Rectal smooth muscle tissue (tissue), 1 donor: ENCODE results near the gene KLK12.

Experiments used
- H3K27ac ChIP-seq: one replicate; pipeline ENCODE4 v1.7.0; 2013; ENCODE audit warnings: low read depth, low read length, inconsistent platforms
- H3K27me3 ChIP-seq: one replicate; pipeline ENCODE4 v1.7.0; 2013; ENCODE audit warnings: low read length; ENCODE audit not compliant: control insufficient read depth, insufficient read depth
- H3K36me3 ChIP-seq: one replicate; pipeline ENCODE4 v1.7.0; 2013; ENCODE audit warnings: low read length; ENCODE audit not compliant: control insufficient read depth, insufficient read depth
- H3K4me1 ChIP-seq: one replicate; pipeline ENCODE4 v1.7.0; 2013; ENCODE audit warnings: low read length; ENCODE audit not compliant: control insufficient read depth, insufficient read depth
- H3K4me3 ChIP-seq: one replicate; pipeline ENCODE4 v1.7.0; 2013; ENCODE audit warnings: low read length
- H3K9ac ChIP-seq: one replicate; pipeline ENCODE4 v1.7.0; 2013; ENCODE audit warnings: low read length

Gene KLK12

GRCh38 chr19:51070334-51071094 lies 35.7 kb upstream of the KLK12 start:
- no peaks in the 10 kb centered on the region for H3K36me3 ChIP-seq
- no peak overlapping the region for H3K27ac ChIP-seq
- H3K27me3 ChIP-seq = peaks cover 7% of the 10 kb centered on the region
- no peaks in the 10 kb centered on the region for H3K4me1 ChIP-seq
- H3K9ac ChIP-seq = no peak overlapping the region
- no peak overlapping the region for H3K4me3 ChIP-seq

- Histone ChIP-seq H3K27ac (no peak overlapping the region), H3K9ac (no peak overlapping the region), H3K27me3 (peaks cover 12% of the 10 kb centered on the region), H3K4me1 (no peaks in the 10 kb centered on the region), H3K36me3 (no peaks in the 10 kb centered on the region), H3K4me3 (no peak overlapping the region)
These were observed 31.8 kb upstream of the KLK12 start for GRCh38 chr19:51066393-51067186.

- H3K9ac ChIP-seq = no peak overlapping the region
- H3K27ac ChIP-seq = no peak overlapping the region
- no peak overlapping the region for H3K4me3 ChIP-seq
- no peaks in the 10 kb centered on the region for H3K4me1 ChIP-seq
- no peaks in the 10 kb centered on the region for H3K36me3 ChIP-seq
- peaks cover 12% of the 10 kb centered on the region for H3K27me3 ChIP-seq
These were observed 30.6 kb upstream of the KLK12 start for GRCh38 chr19:51065221-51065960.

- Histone ChIP-seq H3K4me1 (no peaks in the 10 kb centered on the region), H3K9ac (no peak within 1 kb of the TSS), H3K36me3 (no peaks in the 10 kb centered on the region), H3K4me3 (peak within 1 kb of the TSS; percentile 27), H3K27me3 (peaks cover 12% of the 10 kb centered on the region), H3K27ac (no peak within 1 kb of the TSS)
These were observed 29.9 kb upstream of the KLK12 start, which contains the start of gene KLK13 for GRCh38 chr19:51064534-51065220. Gene KLK13 (minus strand): TSS chr19:51065092. CDS start chr19:51065067, 25 bp downstream.

GRCh38 chr19:51063664-51064063 lies 28.9 kb upstream of the KLK12 start:
- Histone ChIP-seq H3K4me3 (no peak overlapping the region), H3K9ac (no peak overlapping the region), H3K27me3 (peaks cover 12% of the 10 kb centered on the region), H3K4me1 (no peaks in the 10 kb centered on the region), H3K36me3 (no peaks in the 10 kb centered on the region), H3K27ac (no peak overlapping the region)

DNA sequence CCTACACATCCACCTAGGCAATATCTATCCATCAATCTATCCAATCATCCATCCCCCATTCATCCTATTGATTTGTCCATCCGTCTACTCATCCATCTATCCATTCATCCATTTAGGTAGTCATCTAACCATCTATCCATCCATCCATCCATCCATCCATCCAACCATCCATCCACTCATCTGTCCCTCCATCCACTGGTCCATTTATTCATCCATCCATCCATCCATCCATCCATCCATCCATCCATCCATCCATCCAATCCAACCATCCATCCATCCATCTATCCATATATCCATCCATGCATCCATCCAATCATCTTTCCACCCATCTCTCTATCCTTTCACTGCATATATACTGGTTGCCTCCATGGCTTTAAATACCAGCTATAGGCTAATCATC lies 26.2 kb upstream of the KLK12 start:
- H3K4me3 ChIP-seq = no peak overlapping the region
- H3K27me3 ChIP-seq = peaks cover 8% of the 10 kb centered on the region
- no peak overlapping the region for H3K9ac ChIP-seq
- H3K27ac ChIP-seq = no peak overlapping the region
- H3K4me1 ChIP-seq = no peaks in the 10 kb centered on the region
- H3K36me3 ChIP-seq = no peaks in the 10 kb centered on the region

GRCh38 chr19:51060336-51060735 lies 25.5 kb upstream of the KLK12 start:
- H3K27ac ChIP-seq = no peak overlapping the region
- no peaks in the 10 kb centered on the region for H3K4me1 ChIP-seq
- no peak overlapping the region for H3K9ac ChIP-seq
- H3K36me3 ChIP-seq = no peaks in the 10 kb centered on the region
- H3K27me3 ChIP-seq = peaks cover 5% of the 10 kb centered on the region
- no peak overlapping the region for H3K4me3 ChIP-seq

DNA sequence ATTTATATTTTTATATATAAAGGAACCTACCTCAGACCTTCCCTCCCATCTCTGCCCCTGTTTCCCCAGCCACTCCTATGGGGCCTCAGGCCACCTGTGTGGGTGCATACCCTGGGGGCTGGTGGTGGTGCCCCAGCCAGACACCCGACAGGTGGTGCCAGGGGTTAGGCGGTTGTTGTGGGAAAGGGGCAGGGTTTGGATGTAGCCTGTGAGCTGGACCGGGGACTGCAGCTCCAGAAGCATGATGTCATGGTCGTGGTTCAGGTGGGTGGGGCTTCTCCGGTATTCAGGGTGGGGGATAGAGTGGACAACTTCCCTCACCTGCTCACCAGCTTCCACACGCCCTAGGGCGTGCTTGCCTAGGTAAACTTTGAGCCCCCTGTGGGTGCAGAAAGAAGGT lies 24.9 kb upstream of the KLK12 start:
- no peaks in the 10 kb centered on the region for H3K36me3 ChIP-seq
- H3K4me1 ChIP-seq = no peaks in the 10 kb centered on the region
- peaks cover 5% of the 10 kb centered on the region for H3K27me3 ChIP-seq
- no peak overlapping the region for H3K9ac ChIP-seq
- no peak overlapping the region for H3K27ac ChIP-seq
- no peak overlapping the region for H3K4me3 ChIP-seq

- Histone ChIP-seq H3K4me1 (no peaks in the 10 kb centered on the region), H3K27ac (no peak overlapping the region), H3K4me3 (no peak overlapping the region), H3K9ac (no peak overlapping the region), H3K27me3 (no peaks in the 10 kb centered on the region), H3K36me3 (no peaks in the 10 kb centered on the region)
These were observed 21.1 kb upstream of the KLK12 start for GRCh38 chr19:51055866-51056265.

DNA sequence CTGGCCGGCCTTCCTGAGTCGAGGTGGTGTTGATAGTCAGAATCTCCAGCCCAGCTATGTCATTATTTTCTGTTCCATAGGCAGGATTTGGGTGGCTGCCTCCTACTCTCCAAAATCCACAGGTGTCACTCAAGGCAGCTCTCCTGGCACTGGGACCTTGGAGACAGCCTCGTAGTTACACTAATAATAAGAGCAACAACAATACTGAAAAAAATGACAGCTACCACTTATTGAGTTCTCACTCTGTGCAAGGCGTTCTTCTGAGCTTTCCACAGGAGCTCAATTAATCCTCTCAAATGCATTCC lies 12.2 kb upstream of the KLK12 start:
- H3K4me3 ChIP-seq = no peak overlapping the region
- no peak overlapping the region for H3K27ac ChIP-seq
- H3K36me3 ChIP-seq = no peaks in the 10 kb centered on the region
- no peak overlapping the region for H3K9ac ChIP-seq
- H3K4me1 ChIP-seq = no peaks in the 10 kb centered on the region
- H3K27me3 ChIP-seq = no peaks in the 10 kb centered on the region

DNA sequence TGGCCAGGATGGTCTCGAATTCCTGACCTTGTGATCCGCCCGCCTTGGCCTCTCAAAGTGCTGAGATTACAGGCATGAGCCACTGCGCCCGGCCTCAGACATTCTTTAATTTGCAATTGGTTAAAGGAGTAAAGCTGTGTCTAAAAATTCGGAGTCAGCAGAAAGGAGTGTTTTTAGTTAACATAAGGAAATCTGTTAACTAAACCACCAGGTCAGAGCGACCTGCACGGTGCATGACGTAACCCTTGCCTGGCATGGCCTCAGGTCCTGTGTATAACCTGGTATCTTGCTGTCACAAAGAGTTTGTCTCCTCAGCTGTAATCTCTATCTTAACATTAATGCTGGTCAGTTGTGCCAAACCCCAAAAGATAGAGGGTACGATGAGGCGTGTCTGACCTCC lies 9.5 kb upstream of the KLK12 start:
- H3K4me1 ChIP-seq = no peaks in the 10 kb centered on the region
- H3K4me3 ChIP-seq = no peak overlapping the region
- no peaks in the 10 kb centered on the region for H3K27me3 ChIP-seq
- H3K27ac ChIP-seq = no peak overlapping the region
- no peaks in the 10 kb centered on the region for H3K36me3 ChIP-seq
- H3K9ac ChIP-seq = no peak overlapping the region

- H3K4me1 ChIP-seq = no peaks in the 10 kb centered on the region
- H3K27me3 ChIP-seq = no peaks in the 10 kb centered on the region
- no peaks in the 10 kb centered on the region for H3K36me3 ChIP-seq
- H3K9ac ChIP-seq = no peak overlapping the region
- H3K27ac ChIP-seq = no peak overlapping the region
- H3K4me3 ChIP-seq = no peak overlapping the region
These were observed 8.7 kb upstream of the KLK12 start for GRCh38 chr19:51043497-51043896.
